SK-MEL-5 (cell line): ENCODE results near the gene BAZ1B. TPM values are rescaled to one million over a fixed set of nuclear protein-coding genes. Genes with fewer than 3 reads are reported as not detected.
"Not testable (repeated sequence)": the region's sequence is repeated elsewhere in the genome, so short reads cannot be mapped to it uniquely, and the experiment has no call there.

Experiments used
- DNase-seq: peaks from one replicate; pipeline ENCODE4 v3.0.0-alpha.2; 2016; ENCODE audit warnings: low read depth, low spot score
- in situ Hi-C: cut with HindIII; loops from 2 replicates; pipeline ENCODE4 v1.10.0; 2016; ENCODE audit warnings: low sequenced_read_pairs, high pct_unique_total_duplicates, low pct_unique_long_range_greater_than_20kb
- total RNA-seq: library from RNA; depleted of rRNA; stranded (reverse); fragments of >200 nt; shearing (Covaris generic); gene quantifications from 2 replicates; pipeline ENCODE4 v1.2.3, GENCODE V29; 2014

BAZ1B gene
- total RNA-seq, 1 experiment from 2014 or later, result 71.4 TPM

DNA sequence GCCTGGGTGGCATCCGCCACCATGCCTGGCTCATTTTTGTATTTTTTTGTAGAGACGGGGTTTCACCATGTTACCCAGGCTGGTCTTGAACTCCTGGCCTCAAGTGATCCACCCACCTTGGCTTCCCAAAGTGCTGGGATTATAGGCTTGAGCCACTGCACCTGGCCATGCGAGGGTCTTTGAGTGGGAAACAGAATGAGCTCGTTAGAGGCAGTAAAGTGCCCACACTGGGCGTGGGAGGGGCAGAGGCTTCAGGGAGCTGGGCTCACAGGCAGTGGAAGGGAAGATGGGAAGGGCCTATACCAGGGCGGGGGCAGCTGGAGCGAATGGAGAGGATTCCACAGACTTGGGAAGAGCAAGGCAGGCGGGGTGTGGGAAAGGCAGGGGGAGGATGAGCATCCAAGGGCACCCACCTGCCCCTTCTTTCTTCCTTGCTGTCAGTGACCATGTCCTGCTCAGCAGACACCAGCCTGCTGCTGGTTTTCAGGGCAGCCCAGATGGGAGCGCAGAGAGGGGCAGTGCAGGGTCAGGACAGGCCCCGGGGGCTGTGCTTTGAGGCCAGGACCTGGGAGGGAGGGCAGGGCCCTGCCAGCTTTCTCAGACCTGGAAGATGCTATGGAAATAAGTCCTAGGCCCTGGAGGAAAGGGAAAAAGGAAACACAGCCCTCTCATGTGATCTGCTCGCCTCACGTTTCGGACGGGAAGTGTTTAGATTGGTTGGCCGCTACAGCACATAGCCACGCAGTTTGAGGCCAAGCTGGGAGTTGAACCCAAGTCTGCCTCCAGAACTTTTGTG lies 84.3 kb downstream of the BAZ1B start:
- no peak for DNase-seq
- in situ Hi-C loops, result no loop called here

DNA sequence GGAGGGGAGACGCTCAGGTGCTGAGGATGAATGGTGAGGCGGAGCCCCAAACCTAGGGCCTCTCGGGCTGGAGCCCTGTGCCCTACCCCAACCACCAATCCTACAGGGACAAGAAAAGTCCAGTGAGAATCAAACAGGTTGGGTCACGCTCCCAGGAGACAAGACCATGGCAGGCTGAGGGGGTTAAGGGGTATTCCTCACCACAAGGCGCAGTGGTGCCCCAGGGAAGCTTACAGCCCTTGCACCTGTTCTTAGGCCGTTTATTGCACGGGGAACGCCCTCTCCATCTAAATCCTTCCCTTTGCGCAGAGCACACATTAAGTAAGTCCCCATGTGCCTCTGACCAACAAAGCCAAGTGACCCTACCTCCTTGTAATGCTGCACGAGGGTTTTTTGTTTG lies 85.0 kb downstream of the BAZ1B start:
- in situ Hi-C loops, result no loop called here
- no peak for DNase-seq

DNA sequence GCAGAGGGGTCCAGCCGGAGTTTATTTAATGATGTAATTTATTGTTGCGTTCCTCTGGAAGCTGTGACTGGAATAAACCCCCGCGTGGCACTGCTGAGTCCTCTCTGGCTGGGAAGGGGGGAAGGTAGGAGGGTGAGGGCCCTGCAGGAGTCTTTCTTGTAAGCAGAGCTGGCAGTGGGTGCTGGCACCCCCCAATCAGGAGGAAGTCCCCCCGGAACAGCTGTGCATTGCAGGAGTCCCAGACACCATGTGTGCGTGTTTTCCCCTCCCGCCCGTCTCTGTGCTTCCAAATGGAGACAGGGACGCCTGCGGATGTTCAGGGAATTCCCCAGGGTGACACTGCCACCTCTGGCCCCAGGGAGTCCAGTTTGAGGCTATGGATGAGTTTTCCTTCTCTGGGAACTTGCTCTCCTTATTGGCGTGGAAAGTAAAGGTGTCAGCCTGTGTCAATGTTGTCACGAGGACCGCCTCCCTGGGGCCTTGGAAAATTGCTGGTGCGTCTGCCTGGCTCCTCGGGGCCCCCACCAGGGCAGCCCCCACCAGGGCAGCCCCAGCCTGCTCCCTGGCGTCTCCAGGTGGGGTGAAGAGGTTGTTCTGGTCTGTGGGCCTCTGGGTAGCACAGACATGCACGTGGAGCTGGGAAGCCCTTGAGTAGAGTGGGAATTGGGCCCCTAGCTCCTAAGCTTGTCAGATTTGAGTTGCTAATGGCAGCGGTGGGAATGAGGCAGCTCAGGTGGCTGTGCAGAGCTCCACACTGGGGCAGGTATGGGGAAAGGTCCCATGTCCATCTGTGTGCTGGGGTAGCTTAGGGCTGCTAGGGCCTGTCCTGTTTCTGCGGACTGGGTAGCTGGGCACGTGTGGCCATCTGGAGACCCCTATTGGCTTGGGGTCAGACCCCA lies 85.8 kb downstream of the BAZ1B start:
- no peak for DNase-seq
- in situ Hi-C loops, result no loop called here

DNA sequence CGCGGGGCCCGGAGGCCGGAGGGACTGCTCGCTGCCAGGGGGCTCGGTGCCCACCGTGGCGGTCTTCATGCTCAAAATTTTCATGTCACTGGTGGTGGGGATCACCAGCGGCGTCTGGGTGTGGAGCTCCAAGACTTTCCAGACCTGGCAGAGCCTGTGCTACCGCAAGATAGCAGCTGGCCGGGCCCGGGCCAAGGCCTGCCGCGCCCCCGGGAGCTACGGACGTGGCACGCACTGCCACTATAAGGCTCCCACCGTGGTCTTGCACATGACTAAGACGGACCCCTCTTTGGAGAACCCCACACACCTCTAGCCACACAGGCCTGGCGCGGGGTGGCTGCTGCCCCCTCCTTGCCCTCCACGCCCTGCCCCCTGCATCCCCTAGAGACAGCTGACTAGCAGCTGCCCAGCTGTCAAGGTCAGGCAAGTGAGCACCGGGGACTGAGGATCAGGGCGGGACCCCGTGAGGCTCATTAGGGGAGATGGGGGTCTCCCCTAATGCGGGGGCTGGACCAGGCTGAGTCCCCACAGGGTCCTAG lies 86.6 kb downstream of the BAZ1B start:
- in situ Hi-C loops, result no loop called here
- no peak for DNase-seq

DNA sequence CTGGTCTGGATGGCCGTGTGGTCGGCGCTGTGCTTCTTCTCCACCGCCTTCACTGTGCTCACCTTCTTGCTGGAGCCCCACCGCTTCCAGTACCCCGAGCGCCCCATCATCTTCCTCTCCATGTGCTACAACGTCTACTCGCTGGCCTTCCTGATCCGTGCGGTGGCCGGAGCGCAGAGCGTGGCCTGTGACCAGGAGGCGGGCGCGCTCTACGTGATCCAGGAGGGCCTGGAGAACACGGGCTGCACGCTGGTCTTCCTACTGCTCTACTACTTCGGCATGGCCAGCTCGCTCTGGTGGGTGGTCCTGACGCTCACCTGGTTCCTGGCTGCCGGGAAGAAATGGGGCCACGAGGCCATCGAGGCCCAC lies 87.4 kb downstream of the BAZ1B start:
- no peak for DNase-seq
- in situ Hi-C loops, result no loop called here

DNA sequence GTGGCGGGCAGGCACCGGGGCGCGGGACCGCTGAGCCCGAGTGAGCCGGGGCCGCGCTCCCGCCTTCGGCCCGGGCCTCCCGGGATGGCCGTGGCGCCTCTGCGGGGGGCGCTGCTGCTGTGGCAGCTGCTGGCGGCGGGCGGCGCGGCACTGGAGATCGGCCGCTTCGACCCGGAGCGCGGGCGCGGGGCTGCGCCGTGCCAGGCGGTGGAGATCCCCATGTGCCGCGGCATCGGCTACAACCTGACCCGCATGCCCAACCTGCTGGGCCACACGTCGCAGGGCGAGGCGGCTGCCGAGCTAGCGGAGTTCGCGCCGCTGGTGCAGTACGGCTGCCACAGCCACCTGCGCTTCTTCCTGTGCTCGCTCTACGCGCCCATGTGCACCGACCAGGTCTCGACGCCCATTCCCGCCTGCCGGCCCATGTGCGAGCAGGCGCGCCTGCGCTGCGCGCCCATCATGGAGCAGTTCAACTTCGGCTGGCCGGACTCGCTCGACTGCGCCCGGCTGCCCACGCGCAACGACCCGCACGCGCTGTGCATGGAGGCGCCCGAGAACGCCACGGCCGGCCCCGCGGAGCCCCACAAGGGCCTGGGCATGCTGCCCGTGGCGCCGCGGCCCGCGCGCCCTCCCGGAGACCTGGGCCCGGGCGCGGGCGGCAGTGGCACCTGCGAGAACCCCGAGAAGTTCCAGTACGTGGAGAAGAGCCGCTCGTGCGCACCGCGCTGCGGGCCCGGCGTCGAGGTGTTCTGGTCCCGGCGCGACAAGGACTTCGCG lies 88.0 kb downstream of the BAZ1B start:
- DNase-seq, result no peak
- in situ Hi-C loops, result no loop called here

DNA sequence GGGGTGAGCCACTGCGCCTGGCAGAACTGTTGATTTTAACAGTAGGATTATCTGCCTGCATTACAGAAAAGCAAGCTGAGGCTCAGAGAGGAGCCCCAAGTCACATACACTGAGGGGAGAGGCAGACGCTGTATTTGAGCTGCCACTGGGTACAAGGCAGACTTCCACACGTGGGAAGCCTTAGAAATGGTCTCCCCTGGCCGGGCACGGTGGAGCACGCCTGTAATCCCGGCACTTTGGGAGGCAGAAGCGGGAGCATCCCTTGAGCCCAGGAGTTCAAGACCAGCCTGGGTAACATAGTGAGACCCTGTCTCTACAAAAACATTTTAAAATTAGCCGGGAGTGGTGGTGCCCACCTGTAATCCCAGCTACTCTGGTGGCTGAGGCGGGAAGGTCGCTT lies 89.4 kb downstream of the BAZ1B start:
- in situ Hi-C loops, result no loop called here
- no peak for DNase-seq

DNA sequence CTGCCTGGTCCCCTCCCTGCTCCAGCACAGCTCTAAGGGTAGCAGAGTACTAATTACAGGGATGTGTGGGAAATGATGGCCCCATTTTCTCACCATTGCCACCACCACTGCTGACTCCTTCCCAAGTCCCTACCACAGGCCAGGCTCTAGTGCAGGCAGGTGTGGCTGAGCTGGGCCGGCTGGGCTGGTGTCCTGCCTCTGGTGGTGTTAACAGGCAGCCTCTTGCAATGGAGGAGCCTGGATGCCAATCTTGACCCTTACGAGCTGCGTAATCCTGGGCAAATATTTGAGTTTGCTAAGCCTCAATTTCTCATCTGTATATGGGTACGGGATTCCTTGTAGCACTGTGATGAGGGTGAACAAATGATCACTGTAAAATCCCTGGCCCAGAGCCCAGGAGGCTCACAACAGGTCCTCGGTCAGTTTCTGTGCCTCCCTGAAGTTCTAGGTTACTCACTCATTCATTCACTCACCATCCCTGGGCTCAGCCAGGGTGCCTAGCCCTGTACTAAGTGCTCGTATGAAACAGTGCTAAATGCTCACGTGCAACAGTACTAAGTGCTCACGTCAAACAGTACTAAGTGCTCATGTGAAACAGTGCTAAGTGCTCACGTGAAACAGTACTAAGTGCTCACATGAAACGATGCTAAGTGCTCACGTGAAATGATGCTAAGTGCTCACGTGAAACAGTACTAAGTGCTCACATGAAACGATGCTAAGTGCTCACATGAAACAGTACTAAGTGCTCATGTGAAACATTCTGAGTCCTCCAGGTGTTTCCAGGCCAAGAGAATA lies 90.9 kb downstream of the BAZ1B start:
- in situ Hi-C loops, result no loop called here
- no peak for DNase-seq

DNA sequence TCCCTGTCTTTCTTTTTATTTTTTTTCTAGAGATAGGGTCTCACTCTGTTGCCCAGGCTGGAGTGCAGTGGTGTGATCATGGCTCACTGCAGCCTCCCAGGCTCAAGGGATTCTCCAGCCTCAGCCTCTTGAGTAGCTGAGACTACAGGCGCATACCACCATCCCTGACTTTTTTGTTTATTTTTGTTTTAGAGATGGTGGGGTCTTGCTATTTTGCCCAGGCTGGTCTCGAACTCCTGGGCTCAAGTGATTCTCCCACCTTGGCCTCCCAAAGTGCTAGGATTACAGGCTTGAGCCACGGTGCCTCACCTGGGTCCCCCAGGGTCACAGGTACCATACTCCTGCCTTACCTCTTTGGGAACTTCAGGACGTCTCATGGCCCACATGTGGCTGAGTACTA lies 91.6 kb downstream of the BAZ1B start:
- DNase-seq, in situ Hi-C loops: not testable (repeated sequence)

DNA sequence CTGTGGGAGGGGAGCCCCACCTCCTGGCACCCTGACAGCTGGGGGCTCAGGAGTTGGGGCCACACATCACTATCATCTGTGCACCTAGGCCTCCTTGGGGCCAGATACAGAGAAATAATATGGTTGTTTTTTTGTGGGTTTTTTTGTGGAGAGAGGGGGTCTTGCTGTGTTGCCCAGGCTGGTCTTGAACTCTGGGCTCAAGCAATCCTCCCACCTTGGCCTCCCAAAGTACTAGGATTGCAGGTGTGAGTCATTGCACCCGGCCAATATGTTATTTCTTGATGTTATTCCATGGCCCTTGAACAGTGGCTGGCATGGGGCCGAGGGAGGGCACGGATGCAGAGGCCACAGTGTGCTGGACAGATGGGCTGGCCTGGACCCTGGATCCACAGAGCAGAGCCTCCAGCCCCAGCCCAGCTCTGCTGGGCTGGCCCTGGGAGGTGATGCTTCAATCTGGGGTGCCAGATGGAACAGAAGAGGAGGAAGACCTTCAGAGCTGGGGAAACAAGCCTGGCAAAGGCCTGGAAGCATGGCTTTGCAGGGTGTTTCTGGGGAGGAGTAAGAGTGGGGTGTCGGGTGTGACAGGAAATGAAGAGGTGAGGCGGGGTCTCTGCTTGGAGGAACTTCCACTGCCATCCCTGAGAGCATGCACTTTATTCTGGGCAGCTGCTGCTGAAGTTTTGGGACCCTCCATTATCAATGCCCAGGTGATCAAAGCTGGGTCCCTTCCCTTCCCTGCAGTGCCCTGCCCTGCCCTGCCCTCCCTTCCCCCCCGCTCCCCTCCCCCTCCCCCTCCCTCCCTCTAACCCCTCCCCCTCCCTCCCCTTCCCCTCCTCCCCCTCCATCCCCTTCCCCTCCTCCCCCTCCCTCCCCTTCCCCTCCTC lies 92.2 kb downstream of the BAZ1B start:
- in situ Hi-C loops, result no loop called here
- DNase-seq, result no peak

DNA sequence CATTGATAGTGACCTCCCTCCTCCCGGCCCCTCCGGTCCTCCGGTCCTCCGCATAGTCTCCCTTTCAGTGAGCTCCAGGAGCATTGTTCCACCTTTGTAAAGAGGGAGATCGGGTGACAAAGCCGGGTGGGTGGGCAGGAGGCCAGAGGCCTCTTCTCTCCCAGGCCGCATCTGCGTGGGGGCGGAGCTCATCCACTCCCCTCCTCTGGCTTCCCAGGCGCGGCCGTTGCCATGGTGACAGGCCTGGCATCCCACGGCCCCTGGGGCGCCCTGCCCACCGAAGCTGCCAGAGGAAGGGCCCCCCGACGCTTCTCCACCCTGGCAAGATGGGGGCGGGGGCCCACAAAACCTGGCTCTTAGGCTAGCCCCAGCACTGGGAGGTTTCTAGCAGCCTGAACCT lies 92.9 kb downstream of the BAZ1B start:
- DNase-seq, result no peak
- in situ Hi-C loops, result no loop called here

DNA sequence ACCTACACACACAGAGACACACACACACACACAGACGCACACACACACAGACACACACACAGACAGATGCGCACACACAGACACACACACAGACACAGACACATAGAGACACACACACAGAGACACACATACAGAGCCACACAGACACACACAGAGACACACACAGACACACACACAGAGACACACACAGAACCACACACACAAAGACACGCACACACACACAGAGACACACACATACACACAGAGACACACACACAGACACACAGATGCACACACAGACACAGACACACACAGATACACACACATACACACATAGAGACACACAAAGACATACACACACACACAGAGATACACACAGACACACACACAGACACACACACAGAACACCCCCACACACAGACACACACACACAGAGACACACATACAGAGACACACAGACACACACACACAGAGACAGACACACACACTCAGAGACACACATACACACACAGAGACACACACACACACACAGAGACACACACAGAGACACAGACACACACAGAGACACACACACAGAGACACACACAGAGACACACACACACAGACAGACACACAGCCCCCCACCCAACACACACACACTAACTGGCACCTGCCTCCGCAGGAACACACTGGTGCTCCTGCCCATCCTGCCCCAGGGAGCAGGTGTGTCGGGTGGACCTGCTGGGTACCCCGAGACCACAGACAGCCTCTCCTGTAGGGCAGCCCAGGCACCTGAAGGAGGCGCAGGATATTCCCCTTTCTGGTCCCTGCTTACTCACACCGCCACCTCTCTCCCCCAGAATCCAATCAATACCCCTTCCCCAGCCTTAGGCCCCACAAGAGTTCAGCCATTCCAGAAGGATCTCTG lies 93.9 kb downstream of the BAZ1B start:
- in situ Hi-C loops, result no loop called here
- no peak for DNase-seq

DNA sequence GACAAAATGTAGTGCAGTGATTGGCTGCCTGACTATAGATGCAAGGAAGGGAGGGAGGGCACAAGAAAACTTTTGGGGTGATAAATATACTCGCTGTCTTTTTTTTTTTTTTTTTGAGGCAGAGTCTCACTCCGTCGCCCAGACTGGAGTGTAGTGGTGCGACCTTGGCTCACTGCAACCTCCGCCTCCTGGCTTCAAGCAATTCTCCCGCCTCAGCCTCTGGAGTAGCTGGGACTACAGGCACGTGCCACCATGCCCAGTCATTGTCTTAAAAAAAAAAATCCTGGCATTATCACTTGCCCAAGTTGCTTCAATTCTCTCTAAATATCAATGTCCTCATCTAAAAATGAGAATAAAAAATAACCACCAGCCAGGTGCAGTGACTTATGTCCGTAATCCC lies 96.1 kb downstream of the BAZ1B start:
- in situ Hi-C loops, result no loop called here
- DNase-seq, result no peak

DNA sequence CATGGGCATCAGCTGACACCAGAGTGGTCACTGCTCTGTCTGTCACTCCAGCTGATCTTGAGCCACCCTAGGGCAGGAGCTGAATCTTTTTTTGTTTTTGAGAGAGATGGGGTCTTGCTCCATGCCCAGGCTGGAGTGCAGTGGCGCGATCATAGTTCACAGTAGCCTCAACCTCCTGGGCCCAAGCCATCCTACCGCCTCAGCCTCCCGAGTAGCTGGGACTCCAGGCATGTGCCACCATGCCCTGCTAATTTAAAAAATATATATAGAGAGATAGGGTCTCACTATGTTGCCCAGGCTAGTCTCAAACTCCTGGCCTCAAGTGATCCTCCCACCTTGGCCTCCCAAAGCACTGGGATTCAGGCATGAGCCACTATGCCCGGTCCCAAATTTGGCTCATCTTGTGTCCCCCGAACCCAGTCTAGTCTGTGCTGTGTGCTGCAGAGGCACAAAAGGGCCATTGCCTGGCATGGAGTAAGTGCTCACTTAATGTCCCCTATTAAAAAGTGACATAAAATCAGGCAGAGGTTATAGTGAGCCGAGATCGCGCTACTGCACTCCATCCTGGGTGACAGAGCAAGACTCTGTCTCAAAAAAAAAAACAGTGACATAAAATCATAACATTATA lies 96.6 kb downstream of the BAZ1B start:
- in situ Hi-C loops, result no loop called here
- DNase-seq, result no peak

DNA sequence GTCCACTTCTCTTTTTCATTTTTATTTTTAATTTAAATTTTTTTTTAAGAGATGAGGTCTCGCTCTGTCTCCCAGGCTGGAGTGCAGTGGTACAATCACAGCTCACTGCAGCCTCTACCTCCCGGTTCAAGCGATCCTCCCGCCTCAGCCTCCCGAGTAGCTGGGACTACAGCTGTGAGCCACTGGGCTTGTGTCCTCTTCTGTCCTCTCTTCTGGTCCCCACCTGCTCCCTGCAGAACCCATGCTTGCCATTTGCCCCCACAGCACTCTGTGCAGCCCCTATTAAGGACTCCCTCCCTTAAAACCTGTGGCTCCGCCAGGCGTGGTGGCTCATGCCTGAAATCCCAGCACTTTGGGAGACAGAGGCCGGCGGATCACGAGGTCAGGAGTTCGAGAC lies 97.6 kb downstream of the BAZ1B start:
- in situ Hi-C loops, result no loop called here
- DNase-seq, result no peak
